Breast epithelium (tissue), 4 donors: ENCODE data around the gene CTSW. TPM values are rescaled to one million over a fixed set of nuclear protein-coding genes. Genes with fewer than 3 reads are reported as not detected.

Experiments used
- DNase-seq, 2 donors: peaks; one replicate each; pipeline ENCODE4 v3.0.0-alpha.2; 2019; ENCODE audit warnings: low spot score in 2 of 2
- H3K27ac ChIP-seq, 2 donors: fragments of 200-600 bp; sonication (generic) in 1 of 2; one replicate each; pipeline ENCODE4 v1.5.1; 2016 to 2019; ENCODE audit warnings: mild to moderate bottlenecking in 1 of 2
- H3K27me3 ChIP-seq, 2 donors: fragments of 200-600 bp; sonication (generic) in 1 of 2; one replicate each; pipeline versions ENCODE4 v1.5.1 to v1.6.0; 2017 to 2019; ENCODE audit warnings: control low read depth in 1 of 2, mild to moderate bottlenecking in 1 of 2
- H3K36me3 ChIP-seq: fragments of 200-600 bp; one replicate; pipeline ENCODE4 v1.5.1; 2019
- H3K4me1 ChIP-seq, 2 donors: fragments of 200-600 bp; sonication (generic); one replicate each; pipeline ENCODE4 v1.5.1; 2016 to 2019; ENCODE audit warnings: control low read depth in 1 of 2
- H3K4me3 ChIP-seq, 3 donors: fragments of 200-600 bp; sonication (generic); 1 replicate in 2 of 3; 2 replicates in 1 of 3; pipeline ENCODE4 v1.5.1; 2016 to 2019; ENCODE audit warnings: mild to moderate bottlenecking in 3 of 3, moderate library complexity in 2 of 3
- H3K9me3 ChIP-seq, 2 donors: fragments of 200-600 bp; sonication (generic) in 1 of 2; one replicate each; pipeline ENCODE4 v1.5.1; 2016 to 2019; ENCODE audit warnings: control low read depth in 1 of 2
- POLR2A ChIP-seq: fragments of 450-650 bp; IDR thresholded peaks from one replicate; pipeline ENCODE4 v1.6.1; 2016; ENCODE audit warnings: antibody characterized with exemption, mild to moderate bottlenecking, moderate library complexity
- POLR2AphosphoS5 ChIP-seq, 3 donors: sonication (generic); formaldehyde crosslinking; IDR thresholded peaks; one replicate each; pipeline ENCODE4 v1.6.1; 2017; ENCODE audit warnings: antibody characterized with exemption in 3 of 3
- intact Hi-C: fragments of 100-400 bp; cut with DNase I; formaldehyde crosslinking; loops from one replicate; pipeline ENCODE4 v1.15.1; 2023; ENCODE audit warnings: low total_unique reads
- total RNA-seq, 3 donors: library from RNA; depleted of rRNA; stranded (reverse); fragments of >200 nt; gene quantifications; one replicate each; pipeline ENCODE4 v1.1.0, GENCODE V29; 2016
- TF ChIP-seq, protein P1 (sequence below), 3 donors: fragments of 450-650 bp; IDR thresholded peaks; one replicate each; pipeline ENCODE4 v1.5.1; 2016 to 2017; ENCODE audit warnings: antibody characterized with exemption in 3 of 3, mild to moderate bottlenecking in 3 of 3, moderate library complexity in 3 of 3

The CTSW gene
- total RNA-seq, 3 donors from 2014 or later: 1.6 to 4.0 (median 1.9) TPM

DNA sequence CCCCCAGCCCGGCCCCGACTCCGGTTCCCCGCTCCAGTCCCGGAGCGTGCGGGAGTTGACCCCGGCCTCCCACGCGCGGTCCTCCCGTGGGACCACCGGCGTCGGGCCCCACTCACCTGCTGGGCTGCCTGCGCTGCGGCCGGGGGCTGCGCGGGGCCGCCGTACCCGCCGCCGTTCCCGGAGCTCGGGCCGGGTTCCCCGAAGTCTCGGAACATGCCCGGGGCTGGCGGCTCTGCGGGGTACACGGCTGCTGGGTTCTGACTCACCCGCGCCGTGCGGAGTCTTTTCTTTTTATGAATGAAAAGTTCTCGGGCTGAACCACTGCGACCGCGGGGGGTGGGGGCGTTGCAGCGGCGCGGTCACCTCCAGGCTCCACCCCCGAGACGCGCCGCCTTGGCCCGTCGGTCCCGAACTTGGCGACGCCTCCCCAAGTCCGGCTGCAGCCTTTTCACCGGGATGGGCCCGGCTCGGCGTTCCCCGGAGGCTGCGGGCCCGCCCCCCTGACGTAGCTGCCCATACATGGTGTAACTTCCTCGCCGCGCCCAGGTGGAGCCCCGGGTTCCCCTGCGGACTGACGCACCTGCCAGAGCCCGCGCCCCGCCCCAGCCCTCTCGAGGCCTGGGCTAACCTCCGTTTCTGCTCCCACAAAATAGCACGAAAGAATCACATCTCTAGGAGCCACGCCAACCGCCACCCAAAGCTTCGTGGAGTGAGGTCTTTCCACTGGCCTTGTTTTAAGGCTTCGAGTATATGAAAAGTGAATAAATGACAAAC, 20.7 kb downstream of the CTSW start, which contains the start of gene FOSL1:
TSS of gene FOSL1 (minus strand) at position 264 of the 774 bp plus-strand sequence. CDS start at position 215, 49 bp downstream.
- peak; percentile 87 to 90 for DNase-seq
- Histone ChIP-seq H3K4me3 (peak within 1 kb of the TSS; percentile 52 to 89 (median 53)), H3K27me3 (peaks cover 0 to 8% of the 10 kb centered on the region in 2 donors), H3K27ac (peak within 1 kb of the TSS; percentile 46 to 82), H3K36me3 (no peaks in the 10 kb centered on the region), H3K4me1 (peaks cover 0 to 6% of the 10 kb centered on the region in 2 donors), H3K9me3 (no peaks in the 10 kb centered on the region)
- TF ChIP-seq POLR2A (no peak), POLR2AphosphoS5 (IDR thresholded peaks at IDR 0.05) (peak in 2 of 3 donors; percentile 37 to 49)
- intact Hi-C loops: no loop called here

DNA sequence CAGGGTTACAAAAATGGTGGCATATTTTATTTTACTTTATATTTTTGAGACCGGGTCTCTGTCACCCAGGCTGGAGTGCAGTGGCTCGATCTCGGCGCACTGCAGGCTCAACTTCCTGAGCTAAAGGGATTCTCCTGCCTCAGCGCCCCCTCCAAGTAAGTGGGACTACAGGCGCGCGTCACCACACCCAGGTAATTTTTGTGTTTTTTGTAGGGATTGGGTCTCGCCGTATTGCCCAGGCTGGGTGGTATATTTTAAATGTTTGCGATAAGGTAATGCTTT, 21.2 kb downstream of the CTSW start:
- intact Hi-C loops: no loop called here
- H3K36me3 ChIP-seq: no peaks in the 10 kb centered on the region
- peaks cover 0 to 6% of the 10 kb centered on the region in 2 donors for H3K4me1 ChIP-seq
- no peaks in the 10 kb centered on the region for H3K9me3 ChIP-seq
- peak overlapping the region in 1 of 2 donors; percentile 46 for H3K27ac ChIP-seq
- peak overlapping the region; percentile 52 to 89 (median 53) for H3K4me3 ChIP-seq
- TF ChIP-seq POLR2AphosphoS5 (IDR thresholded peaks at IDR 0.05) (no peak), POLR2A (no peak)
- TF ChIP-seq, protein P1, sequence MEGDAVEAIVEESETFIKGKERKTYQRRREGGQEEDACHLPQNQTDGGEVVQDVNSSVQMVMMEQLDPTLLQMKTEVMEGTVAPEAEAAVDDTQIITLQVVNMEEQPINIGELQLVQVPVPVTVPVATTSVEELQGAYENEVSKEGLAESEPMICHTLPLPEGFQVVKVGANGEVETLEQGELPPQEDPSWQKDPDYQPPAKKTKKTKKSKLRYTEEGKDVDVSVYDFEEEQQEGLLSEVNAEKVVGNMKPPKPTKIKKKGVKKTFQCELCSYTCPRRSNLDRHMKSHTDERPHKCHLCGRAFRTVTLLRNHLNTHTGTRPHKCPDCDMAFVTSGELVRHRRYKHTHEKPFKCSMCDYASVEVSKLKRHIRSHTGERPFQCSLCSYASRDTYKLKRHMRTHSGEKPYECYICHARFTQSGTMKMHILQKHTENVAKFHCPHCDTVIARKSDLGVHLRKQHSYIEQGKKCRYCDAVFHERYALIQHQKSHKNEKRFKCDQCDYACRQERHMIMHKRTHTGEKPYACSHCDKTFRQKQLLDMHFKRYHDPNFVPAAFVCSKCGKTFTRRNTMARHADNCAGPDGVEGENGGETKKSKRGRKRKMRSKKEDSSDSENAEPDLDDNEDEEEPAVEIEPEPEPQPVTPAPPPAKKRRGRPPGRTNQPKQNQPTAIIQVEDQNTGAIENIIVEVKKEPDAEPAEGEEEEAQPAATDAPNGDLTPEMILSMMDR (IDR thresholded peaks at IDR 0.05): no peak
- H3K27me3 ChIP-seq: peaks cover 0 to 8% of the 10 kb centered on the region in 2 donors
- DNase-seq: no peak

DNA sequence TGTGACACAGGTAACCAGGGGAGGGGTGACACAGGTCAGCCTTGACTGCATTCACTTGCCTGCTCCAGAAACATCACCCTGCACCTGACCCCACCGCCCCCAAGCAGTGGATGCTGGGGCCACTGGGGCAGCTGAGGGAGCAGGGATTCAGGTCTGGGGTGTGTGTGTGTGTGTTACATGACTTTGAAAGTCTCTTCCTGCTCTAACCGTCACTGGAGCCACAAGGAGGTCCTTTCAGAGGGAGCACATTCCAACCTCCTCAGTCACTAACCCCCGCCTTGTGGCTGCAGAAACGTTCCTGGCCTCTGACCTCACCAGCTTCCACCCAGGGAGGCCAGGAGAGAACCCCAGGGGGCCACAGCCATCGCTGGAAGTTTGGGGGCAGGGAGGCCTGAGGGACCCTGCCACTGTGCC, 23.4 kb downstream of the CTSW start:
- TF ChIP-seq POLR2A: no peak
- TF ChIP-seq, protein P1 (IDR thresholded peaks at IDR 0.05): no peak
- no peak for TF ChIP-seq POLR2AphosphoS5 (IDR thresholded peaks at IDR 0.05)
- H3K4me3 ChIP-seq: no peak overlapping the region
- intact Hi-C loops: no loop called here
- no peak overlapping the region for H3K27ac ChIP-seq
- no peaks in the 10 kb centered on the region for H3K36me3 ChIP-seq
- no peak for DNase-seq
- H3K9me3 ChIP-seq: no peaks in the 10 kb centered on the region
- H3K4me1 ChIP-seq: peaks cover 0 to 6% of the 10 kb centered on the region in 2 donors
- peaks cover 0 to 8% of the 10 kb centered on the region in 2 donors for H3K27me3 ChIP-seq

DNA sequence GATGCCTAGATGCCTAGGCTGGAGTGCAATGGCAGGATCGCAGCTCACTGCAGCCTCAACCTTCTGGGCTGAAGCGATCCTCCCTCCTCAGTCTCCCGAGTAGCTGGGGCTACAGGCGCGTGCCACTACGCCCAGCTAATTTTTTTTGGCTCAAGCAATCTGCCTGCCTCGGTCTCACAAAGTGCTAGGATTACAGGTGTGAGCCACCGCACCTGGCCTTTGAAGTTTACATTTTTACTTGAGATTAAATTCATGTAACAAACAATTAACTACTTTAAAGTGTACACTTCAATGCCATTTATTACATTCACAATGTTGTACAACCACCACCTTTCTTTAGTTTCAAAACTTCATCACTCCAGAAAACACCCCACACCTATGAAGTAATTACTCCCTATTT, 24.1 kb downstream of the CTSW start:
- intact Hi-C loops: no loop called here
- H3K36me3 ChIP-seq: no peaks in the 10 kb centered on the region

DNA sequence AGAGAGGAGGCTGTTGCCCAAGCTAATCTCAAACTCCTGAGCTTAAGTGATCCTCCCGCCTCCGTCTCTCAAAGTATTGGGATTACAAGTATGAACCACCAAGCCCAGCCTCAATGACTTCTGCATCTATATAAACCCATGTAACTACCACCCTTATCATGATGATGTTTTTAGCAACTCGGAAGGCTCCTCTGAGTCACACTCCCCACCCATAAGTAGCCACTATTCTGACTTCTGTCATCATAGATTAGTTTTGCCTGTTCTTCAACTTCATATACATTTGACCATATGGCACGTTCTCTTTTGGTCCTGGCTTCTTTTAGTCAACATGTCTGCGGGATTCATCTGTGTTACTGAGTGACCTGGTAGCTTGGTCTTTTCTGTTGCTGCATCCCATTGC, 27.0 kb downstream of the CTSW start:
- Histone ChIP-seq H3K36me3 (no peaks in the 10 kb centered on the region), H3K27me3 (no peaks in the 10 kb centered on the region), H3K4me3 (no peak overlapping the region), H3K9me3 (no peaks in the 10 kb centered on the region), H3K4me1 (no peaks in the 10 kb centered on the region), H3K27ac (no peak overlapping the region)
- no peak for DNase-seq
- intact Hi-C loops: no loop called here
- TF ChIP-seq POLR2AphosphoS5 (IDR thresholded peaks at IDR 0.05) (no peak), POLR2A (no peak)
- TF ChIP-seq, protein P1 (IDR thresholded peaks at IDR 0.05): no peak

More for the DNA sequence above, 24.1 kb downstream of the CTSW start:
- Histone ChIP-seq H3K27me3 (peaks cover 0 to 8% of the 10 kb centered on the region in 2 donors), H3K4me1 (peaks cover 0 to 6% of the 10 kb centered on the region in 2 donors), H3K9me3 (no peaks in the 10 kb centered on the region), H3K27ac (no peak overlapping the region), H3K4me3 (no peak overlapping the region)
- no peak for DNase-seq
- TF ChIP-seq POLR2A (no peak), POLR2AphosphoS5 (IDR thresholded peaks at IDR 0.05) (no peak)
- TF ChIP-seq, protein P1 (IDR thresholded peaks at IDR 0.05): no peak
